ACC112 (cell line): Measurements from ENCODE around the gene CCR5.
"Not testable (repeated sequence)": the region's sequence is repeated elsewhere in the genome, so short reads cannot be mapped to it uniquely, and the experiment has no call there.

Experiments
- H2AFZ ChIP-seq: fragments of 200-600 bp; sonication (generic); one replicate; pipeline ENCODE4 v1.6.0; 2017; ENCODE audit warnings: antibody characterized with exemption, low read length; ENCODE audit not compliant: unreplicated experiment
- H3K27ac ChIP-seq: fragments of 200-600 bp; sonication (generic); 2 replicates; pipeline ENCODE4 v1.5.1; 2014; ENCODE audit warnings: low read depth, mild to moderate bottlenecking, antibody characterized with exemption, low read length, moderate library complexity
- H3K27me3 ChIP-seq: fragments of 200-600 bp; sonication (generic); 2 replicates; pipeline ENCODE4 v1.6.1; 2014; ENCODE audit warnings: mild to moderate bottlenecking, antibody characterized with exemption, low read length, moderate library complexity, mixed read lengths; ENCODE audit not compliant: insufficient read depth
- H3K36me3 ChIP-seq: fragments of 200-600 bp; sonication (generic); 2 replicates; pipeline ENCODE4 v1.6.1; 2016; ENCODE audit warnings: mild to moderate bottlenecking, antibody characterized with exemption, low read length, moderate library complexity, mixed read lengths; ENCODE audit not compliant: insufficient read depth
- H3K4me1 ChIP-seq: fragments of 200-600 bp; sonication (generic); one replicate; pipeline ENCODE4 v1.6.1; 2016; ENCODE audit warnings: low read length, mixed read lengths; ENCODE audit not compliant: insufficient read depth, unreplicated experiment, control insufficient read depth
- H3K4me3 ChIP-seq: fragments of 200-600 bp; sonication (generic); 2 replicates; pipeline ENCODE4 v1.5.1; 2014; ENCODE audit warnings: mild to moderate bottlenecking, low read depth, low read length
- H3K79me2 ChIP-seq: fragments of 200-600 bp; sonication (generic); one replicate; pipeline ENCODE4 v1.6.0; 2016; ENCODE audit warnings: low read length; ENCODE audit not compliant: control insufficient read depth, unreplicated experiment, insufficient read depth

The CCR5 gene

GRCh38 chr3:46386205-46386604 is 15.5 kb downstream of the CCR5 start:
- Histone ChIP-seq H2AFZ (no peak overlapping the region), H3K4me1 (no peaks in the 10 kb centered on the region), H3K79me2 (no peaks in the 10 kb centered on the region), H3K36me3 (no peaks in the 10 kb centered on the region), H3K27me3 (peaks cover 22% of the 10 kb centered on the region), H3K27ac (no peak overlapping the region), H3K4me3 (no peak overlapping the region)

DNA sequence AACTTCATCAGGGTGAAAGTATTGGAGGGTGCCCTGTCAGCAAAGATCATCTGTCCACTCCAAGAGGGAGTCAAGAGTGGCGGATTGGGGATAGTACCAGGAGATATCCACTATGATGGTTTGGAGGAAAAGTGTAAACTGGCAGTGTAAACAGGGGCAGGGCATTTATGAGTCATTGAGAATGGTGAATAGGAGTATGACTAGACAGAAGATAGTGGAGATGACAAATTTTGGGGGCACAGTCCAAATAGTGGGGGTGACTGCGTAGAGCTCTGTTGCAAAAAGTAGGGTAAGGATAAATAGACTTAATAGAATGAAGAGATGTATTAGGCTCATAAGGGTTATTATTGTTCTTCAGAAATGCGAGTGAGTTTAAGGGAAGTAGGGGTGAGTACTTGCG is 18.1 kb downstream of the CCR5 start:
- H3K4me3 ChIP-seq, H2AFZ ChIP-seq, H3K4me1 ChIP-seq, H3K36me3 ChIP-seq, H3K27ac ChIP-seq, H3K79me2 ChIP-seq: not testable (repeated sequence)
- H3K27me3 ChIP-seq, result peaks cover 11% of the 10 kb centered on the region; the same call in 1 of the 2 replicates

- H3K79me2 ChIP-seq, result no peaks in the 10 kb centered on the region
- H2AFZ ChIP-seq, result no peak overlapping the region
- H3K4me3 ChIP-seq, result no peak overlapping the region
- H3K4me1 ChIP-seq, result no peaks in the 10 kb centered on the region
- peaks cover 11% of the 10 kb centered on the region; the same call in 1 of the 2 replicates for H3K27me3 ChIP-seq
- H3K36me3 ChIP-seq, result no peaks in the 10 kb centered on the region
- H3K27ac ChIP-seq, result no peak overlapping the region
Observed at GRCh38 chr3:46389306-46389705, 18.6 kb downstream of the CCR5 start.

- not testable (repeated sequence) for H3K36me3 ChIP-seq, H3K27ac ChIP-seq, H3K27me3 ChIP-seq, H3K4me1 ChIP-seq, H3K79me2 ChIP-seq, H3K4me3 ChIP-seq, H2AFZ ChIP-seq
Observed at GRCh38 chr3:46391526-46391925, 20.8 kb downstream of the CCR5 start.

GRCh38 chr3:46393011-46393410 is 22.3 kb downstream of the CCR5 start:
- no peaks in the 10 kb centered on the region for H3K36me3 ChIP-seq
- no peaks in the 10 kb centered on the region for H3K79me2 ChIP-seq
- no peaks in the 10 kb centered on the region for H3K4me1 ChIP-seq
- no peak overlapping the region for H3K27ac ChIP-seq
- no peak overlapping the region for H2AFZ ChIP-seq
- H3K4me3 ChIP-seq, result no peak overlapping the region
- 0 out of 2 replicates have a peak, but pooled peaks cover 6% of the 10 kb centered on the region for H3K27me3 ChIP-seq

DNA sequence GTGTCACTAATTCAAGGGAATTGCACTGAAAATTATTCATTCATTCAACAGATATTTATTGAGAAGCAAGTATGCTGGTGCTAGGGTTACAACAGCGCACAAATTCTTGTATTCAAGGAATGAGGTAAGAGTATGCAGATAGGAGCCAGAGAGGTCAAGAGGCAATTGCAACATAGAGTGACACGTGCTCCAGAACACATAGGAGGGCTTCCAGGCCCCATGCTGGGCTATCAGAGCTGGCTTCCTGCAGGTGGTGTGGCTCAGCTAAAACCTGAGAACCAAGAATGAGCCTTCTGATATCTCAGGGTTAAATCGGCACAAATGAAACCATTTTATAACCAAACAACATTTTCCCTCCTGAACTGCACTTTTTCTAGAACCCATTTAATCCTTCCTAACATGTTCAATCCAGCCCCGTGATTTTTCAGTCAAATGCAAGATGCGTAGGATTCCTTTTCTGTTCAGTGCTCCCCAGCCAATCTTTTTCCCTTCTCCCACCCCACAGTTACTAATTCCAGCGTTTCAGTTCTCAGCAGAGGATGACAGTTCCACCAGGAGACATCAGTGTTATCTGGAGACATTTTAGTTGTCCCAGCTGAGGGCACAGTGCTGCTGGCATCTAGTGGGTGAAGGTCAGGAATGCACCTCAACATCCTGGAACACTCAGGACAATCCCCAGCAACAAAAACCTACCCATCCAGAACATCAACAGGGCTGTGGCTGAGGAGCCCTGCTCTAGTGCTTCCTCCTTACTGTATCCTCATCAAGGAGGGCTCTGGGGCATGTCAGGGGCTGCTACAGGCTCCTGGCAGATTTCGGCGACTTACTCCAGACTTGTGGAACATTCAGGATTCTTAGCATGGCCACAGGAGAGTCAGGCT is 23.0 kb downstream of the CCR5 start:
- Histone ChIP-seq H2AFZ (no peak overlapping the region), H3K4me1 (peaks cover under 1% of the 10 kb centered on the region), H3K27ac (no peak overlapping the region), H3K79me2 (no peaks in the 10 kb centered on the region), H3K4me3 (no peak overlapping the region), H3K27me3 (0 out of 2 replicates have a peak, but pooled peaks cover 6% of the 10 kb centered on the region), H3K36me3 (no peaks in the 10 kb centered on the region)

GRCh38 chr3:46395210-46395661 is 24.5 kb downstream of the CCR5 start:
- Histone ChIP-seq H3K36me3 (no peaks in the 10 kb centered on the region), H3K27me3 (0 out of 2 replicates have a peak, but pooled peaks cover 6% of the 10 kb centered on the region), H3K4me3 (no peak overlapping the region), H3K79me2 (no peaks in the 10 kb centered on the region), H3K27ac (no peak overlapping the region), H3K4me1 (peaks cover 14% of the 10 kb centered on the region), H2AFZ (no peak overlapping the region)

GRCh38 chr3:46395766-46396530 is 25.2 kb downstream of the CCR5 start:
- H3K27me3 ChIP-seq, result 0 out of 2 replicates have a peak, but pooled peaks cover 6% of the 10 kb centered on the region
- H2AFZ ChIP-seq, result no peak overlapping the region
- H3K4me3 ChIP-seq, result no peak overlapping the region
- H3K79me2 ChIP-seq, result no peaks in the 10 kb centered on the region
- no peaks in the 10 kb centered on the region for H3K36me3 ChIP-seq
- H3K4me1 ChIP-seq, result peaks cover 14% of the 10 kb centered on the region
- no peak overlapping the region for H3K27ac ChIP-seq

GRCh38 chr3:46397111-46397510 is 26.4 kb downstream of the CCR5 start:
- no peak overlapping the region for H3K27ac ChIP-seq
- H3K4me3 ChIP-seq, result no peak overlapping the region
- peaks cover 14% of the 10 kb centered on the region for H3K4me1 ChIP-seq
- no peaks in the 10 kb centered on the region for H3K36me3 ChIP-seq
- no peaks in the 10 kb centered on the region for H3K79me2 ChIP-seq
- H3K27me3 ChIP-seq, result 0 out of 2 replicates have a peak, but pooled peaks cover 6% of the 10 kb centered on the region
- no peak overlapping the region for H2AFZ ChIP-seq

DNA sequence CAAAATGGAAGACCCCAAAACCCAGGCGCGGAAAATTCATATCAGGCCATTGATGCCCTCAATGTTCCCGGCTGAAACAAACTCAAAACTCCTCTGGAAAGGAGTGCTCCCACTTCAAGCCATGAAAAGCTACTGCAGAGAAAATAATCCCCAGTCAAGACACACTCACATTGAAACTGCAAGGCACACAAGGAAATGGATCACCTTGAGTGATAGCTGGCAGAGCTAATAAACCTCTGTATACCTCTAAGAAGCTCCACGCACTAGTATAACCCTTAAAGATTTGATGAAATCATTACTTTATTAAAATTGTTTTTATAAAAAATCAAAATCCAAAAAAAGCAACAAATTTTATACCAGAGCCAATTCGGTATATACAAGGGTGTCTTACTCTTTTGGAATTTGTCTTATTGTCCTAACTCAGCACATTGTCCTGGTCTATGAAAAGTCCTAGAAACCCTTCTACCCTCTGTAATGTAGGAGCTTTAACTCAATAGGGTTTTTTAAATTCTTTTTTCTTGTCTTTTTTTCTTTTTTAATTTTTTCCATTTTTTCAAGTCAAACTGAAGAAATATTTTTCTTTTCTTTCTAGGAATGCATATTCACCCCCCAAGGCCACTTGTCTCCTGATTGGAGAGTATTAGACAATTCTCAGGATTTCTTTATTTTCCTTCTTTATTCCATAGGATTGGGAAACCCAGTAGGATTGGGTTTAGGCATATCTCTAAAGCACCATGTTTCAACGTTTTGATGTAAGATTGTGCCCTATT is 27.6 kb downstream of the CCR5 start:
- H3K4me1 ChIP-seq, result peaks cover 14% of the 10 kb centered on the region
- H2AFZ ChIP-seq, result no peak overlapping the region
- H3K27ac ChIP-seq, result no peak overlapping the region
- H3K79me2 ChIP-seq, result no peaks in the 10 kb centered on the region
- no peak overlapping the region for H3K4me3 ChIP-seq
- 0 out of 2 replicates have a peak, but pooled peaks cover 6% of the 10 kb centered on the region for H3K27me3 ChIP-seq
- H3K36me3 ChIP-seq, result no peaks in the 10 kb centered on the region
